ENCODE measurements around the gene ATG14. TPM values are rescaled to one million over a fixed set of nuclear protein-coding genes. Genes with fewer than 3 reads are reported as not detected.

ATG14 gene
- polyA plus RNA-seq, 1 of the 3 experiments (the other 2 are of a cell fraction) = 4.3 TPM

GRCh38 chr14:55361190-55361589, 50.4 kb downstream of the ATG14 start:
- H4K20me1 ChIP-seq (ENCODE audit: insufficient read depth) = no peaks in the 10 kb centered on the region
- H3K79me2 ChIP-seq (ENCODE audit: insufficient read depth) = no peaks in the 10 kb centered on the region
- ChIA-PET POLR2A (no interaction called here), CTCF (interaction anchor here (0.6 to 2.1 kb wide), 2 partner anchors 91 to 149 kb away, joined by 3 to 11 read pairs; no protein-coding TSS in a partner anchor)
- no peaks in the 10 kb centered on the region; a peak in 1 of 4 replicates for H3K4me1 ChIP-seq (ENCODE audit: control insufficient read depth in 1 of 2, insufficient read depth in 2 of 2, low read depth in 1 of 2, low read length in 1 of 2)
- no peak overlapping the region for H3K27ac ChIP-seq (ENCODE audit: low read depth in 2 of 2, low read length in 1 of 2)
- H3K4me2 ChIP-seq = no peak overlapping the region
- no peak for DNase-seq
- H3K9me3 ChIP-seq = no peaks in the 10 kb centered on the region
- H3K36me3 ChIP-seq (replicated peaks in 1 of 2; ENCODE audit: control insufficient read depth in 1 of 2, insufficient read depth in 2 of 2, low read length in 1 of 2) = peaks cover 0 to 8% of the 10 kb centered on the region in 2 experiments
- H3K9ac ChIP-seq = no peak overlapping the region
- TF ChIP-seq GABPA (IDR thresholded peaks at IDR 0.05; ENCODE audit: low read depth) (no peak), RFX5 (IDR thresholded peaks at IDR 0.05; ENCODE audit: low read length) (peak; percentile 87), TCF12 (IDR thresholded peaks at IDR 0.05) (peak; percentile 39; the same call in 1 of the 2 replicates)
- TF ChIP-seq, protein P1, sequence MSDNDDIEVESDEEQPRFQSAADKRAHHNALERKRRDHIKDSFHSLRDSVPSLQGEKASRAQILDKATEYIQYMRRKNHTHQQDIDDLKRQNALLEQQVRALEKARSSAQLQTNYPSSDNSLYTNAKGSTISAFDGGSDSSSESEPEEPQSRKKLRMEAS (IDR thresholded peaks at IDR 0.05; ENCODE audit: low read depth) = 0 out of 2 replicates have a peak, but pooled peaks have one; percentile 34
- peaks cover 5% of the 10 kb centered on the region for H3F3A ChIP-seq (replicated peaks; ENCODE audit: insufficient read depth)
- H3K27me3 ChIP-seq (ENCODE audit: insufficient read depth) = no peaks in the 10 kb centered on the region
- H2AFZ ChIP-seq (ENCODE audit: low read depth) = no peak overlapping the region
- H3K9me2 ChIP-seq = no peaks in the 10 kb centered on the region
- 63% methylated on average over 2 of the region's 2 CpGs for WGBS (ENCODE audit: low lambda C conversion rate)
- no peak overlapping the region for H3K4me3 ChIP-seq (ENCODE audit: low read depth in 2 of 2, low read length in 1 of 2)

- ChIA-PET CTCF (interaction anchor here (0.5 to 1.2 kb wide), 3 partner anchors 9 to 146 kb away, joined by 3 to 6 read pairs (median 4); no protein-coding TSS in a partner anchor), POLR2A (no interaction called here)
- Histone ChIP-seq H3F3A (replicated peaks; ENCODE audit: insufficient read depth) (no peaks in the 10 kb centered on the region), H3K4me1 (ENCODE audit: control insufficient read depth in 1 of 2, insufficient read depth in 2 of 2, low read depth in 1 of 2, low read length in 1 of 2) (no peaks in the 10 kb centered on the region; a peak in 1 of 4 replicates), H3K36me3 (replicated peaks in 1 of 2; ENCODE audit: control insufficient read depth in 1 of 2, insufficient read depth in 2 of 2, low read length in 1 of 2) (peaks cover 8% of the 10 kb centered on the region in 2 experiments), H3K9me3 (no peaks in the 10 kb centered on the region), H4K20me1 (ENCODE audit: insufficient read depth) (no peaks in the 10 kb centered on the region), H3K9me2 (no peaks in the 10 kb centered on the region), H3K79me2 (ENCODE audit: insufficient read depth) (no peaks in the 10 kb centered on the region), H3K27me3 (ENCODE audit: insufficient read depth) (no peaks in the 10 kb centered on the region), H3K4me2 (no peak overlapping the region), H3K9ac (no peak overlapping the region), H3K27ac (ENCODE audit: low read depth in 2 of 2, low read length in 1 of 2) (no peak overlapping the region), H2AFZ (ENCODE audit: low read depth) (no peak overlapping the region), H3K4me3 (ENCODE audit: low read depth in 2 of 2, low read length in 1 of 2) (no peak overlapping the region)
- DNase-seq = no peak
- WGBS (ENCODE audit: low lambda C conversion rate) = 94% methylated on average over 4 of the region's 4 CpGs
- TF ChIP-seq ELF1 (IDR thresholded peaks at IDR 0.05) (no peak), GABPA (IDR thresholded peaks at IDR 0.05; ENCODE audit: low read depth) (no peak), GATA2 (CRISPR knock-in tag; IDR thresholded peaks at IDR 0.05) (no peak), TCF12 (IDR thresholded peaks at IDR 0.05) (peak; percentile 58; the same call in 1 of the 2 replicates), EP300 (IDR thresholded peaks at IDR 0.05; ENCODE audit: borderline replicate concordance in 1 of 2, low read depth in 1 of 2, low read length in 1 of 2) (no peak)
- TF ChIP-seq, protein P2, sequence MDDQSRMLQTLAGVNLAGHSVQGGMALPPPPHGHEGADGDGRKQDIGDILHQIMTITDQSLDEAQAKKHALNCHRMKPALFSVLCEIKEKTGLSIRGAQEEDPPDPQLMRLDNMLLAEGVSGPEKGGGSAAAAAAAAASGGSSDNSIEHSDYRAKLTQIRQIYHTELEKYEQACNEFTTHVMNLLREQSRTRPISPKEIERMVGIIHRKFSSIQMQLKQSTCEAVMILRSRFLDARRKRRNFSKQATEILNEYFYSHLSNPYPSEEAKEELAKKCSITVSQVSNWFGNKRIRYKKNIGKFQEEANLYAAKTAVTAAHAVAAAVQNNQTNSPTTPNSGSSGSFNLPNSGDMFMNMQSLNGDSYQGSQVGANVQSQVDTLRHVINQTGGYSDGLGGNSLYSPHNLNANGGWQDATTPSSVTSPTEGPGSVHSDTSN (IDR thresholded peaks at IDR 0.05) = no peak
Observed at GRCh38 chr14:55359307-55359706, 52.3 kb downstream of the ATG14 start.

GRCh38 chr14:55356913-55357312, 54.7 kb downstream of the ATG14 start:
- Histone ChIP-seq H3K79me2 (ENCODE audit: insufficient read depth) (no peaks in the 10 kb centered on the region), H3K27ac (ENCODE audit: low read depth in 2 of 2, low read length in 1 of 2) (no peak overlapping the region), H3K4me1 (ENCODE audit: control insufficient read depth in 1 of 2, insufficient read depth in 2 of 2, low read depth in 1 of 2, low read length in 1 of 2) (no peaks in the 10 kb centered on the region; a peak in 1 of 4 replicates), H3F3A (replicated peaks; ENCODE audit: insufficient read depth) (no peaks in the 10 kb centered on the region), H3K36me3 (replicated peaks in 1 of 2; ENCODE audit: control insufficient read depth in 1 of 2, insufficient read depth in 2 of 2, low read length in 1 of 2) (peaks cover 13 to 25% of the 10 kb centered on the region in 2 experiments), H2AFZ (ENCODE audit: low read depth) (no peak overlapping the region), H3K4me3 (ENCODE audit: low read depth in 2 of 2, low read length in 1 of 2) (no peak overlapping the region), H3K9ac (no peak overlapping the region), H3K27me3 (ENCODE audit: insufficient read depth) (no peaks in the 10 kb centered on the region), H3K9me3 (no peaks in the 10 kb centered on the region), H3K9me2 (no peaks in the 10 kb centered on the region), H3K4me2 (no peak overlapping the region), H4K20me1 (ENCODE audit: insufficient read depth) (no peaks in the 10 kb centered on the region)
- 86% methylated on average over 2 of the region's 2 CpGs for WGBS (ENCODE audit: low lambda C conversion rate)
- POLR2A ChIA-PET = no interaction called here
- CTCF ChIA-PET = interaction anchor here (1.2 to 5.2 kb wide), 5 partner anchors 82 to 145 kb away, joined by 3 to 94 read pairs (median 9); partner anchors contain the start of gene FBXO34
- TF ChIP-seq EZH2phosphoT487 (IDR thresholded peaks at IDR 0.05; ENCODE audit: borderline replicate concordance, low read depth) = no peak
- DNase-seq = no peak

Data from SK-N-SH (cell line).